Effector memory CD8-positive, alpha-beta T cell (primary cell): ENCODE results near the gene TMEM151A.
"Not testable (repeated sequence)": the region's sequence is repeated elsewhere in the genome, so short reads cannot be mapped to it uniquely, and the experiment has no call there.

Experiments used
- ATAC-seq: fragments of 150-1000 bp; cut with Tn5 transposase; replicated peaks from 2 replicates; pipeline ENCODE4 v1.10.0; 2021; ENCODE audit warnings: mild to moderate bottlenecking, moderate library complexity
- DNase-seq, 3 experiments: peaks; one replicate each; pipeline ENCODE4 v3.0.0; 2021
- H3K27ac Mint-ChIP-seq, 2 donors: one replicate each; pipeline ENCODE4 v1.8.0; 2022; ENCODE audit warnings: mild to moderate bottlenecking in 2 of 2, mixed read lengths in 2 of 2, moderate library complexity in 2 of 2
- H3K27me3 Mint-ChIP-seq, 2 donors: one replicate each; pipeline ENCODE4 v1.8.0; 2022; ENCODE audit warnings: mixed read lengths in 2 of 2
- H3K36me3 Mint-ChIP-seq: one replicate; pipeline ENCODE4 v1.8.0; 2022; ENCODE audit warnings: mild to moderate bottlenecking, moderate library complexity, mixed read lengths; ENCODE audit not compliant: insufficient read depth
- H3K4me1 Mint-ChIP-seq, 2 donors: one replicate each; pipeline ENCODE4 v1.8.0; 2022; ENCODE audit warnings: low read depth in 2 of 2, mixed read lengths in 2 of 2
- H3K4me3 Mint-ChIP-seq, 2 donors: one replicate each; pipeline ENCODE4 v1.8.0; 2022; ENCODE audit warnings: mild to moderate bottlenecking in 2 of 2, mixed read lengths in 2 of 2, moderate library complexity in 2 of 2
- H3K9me3 Mint-ChIP-seq, 2 donors: one replicate each; pipeline ENCODE4 v1.8.0; 2022; ENCODE audit warnings: mixed read lengths in 2 of 2
- total RNA-seq, 9 experiments: gene quantifications; one replicate each; lab custom pipeline; 2026; lab: John Stamatoyannopoulos, UW

TMEM151A gene
- 0 to 0.74 (median 0.13) reads per million in 9 experiments for total RNA-seq

DNA sequence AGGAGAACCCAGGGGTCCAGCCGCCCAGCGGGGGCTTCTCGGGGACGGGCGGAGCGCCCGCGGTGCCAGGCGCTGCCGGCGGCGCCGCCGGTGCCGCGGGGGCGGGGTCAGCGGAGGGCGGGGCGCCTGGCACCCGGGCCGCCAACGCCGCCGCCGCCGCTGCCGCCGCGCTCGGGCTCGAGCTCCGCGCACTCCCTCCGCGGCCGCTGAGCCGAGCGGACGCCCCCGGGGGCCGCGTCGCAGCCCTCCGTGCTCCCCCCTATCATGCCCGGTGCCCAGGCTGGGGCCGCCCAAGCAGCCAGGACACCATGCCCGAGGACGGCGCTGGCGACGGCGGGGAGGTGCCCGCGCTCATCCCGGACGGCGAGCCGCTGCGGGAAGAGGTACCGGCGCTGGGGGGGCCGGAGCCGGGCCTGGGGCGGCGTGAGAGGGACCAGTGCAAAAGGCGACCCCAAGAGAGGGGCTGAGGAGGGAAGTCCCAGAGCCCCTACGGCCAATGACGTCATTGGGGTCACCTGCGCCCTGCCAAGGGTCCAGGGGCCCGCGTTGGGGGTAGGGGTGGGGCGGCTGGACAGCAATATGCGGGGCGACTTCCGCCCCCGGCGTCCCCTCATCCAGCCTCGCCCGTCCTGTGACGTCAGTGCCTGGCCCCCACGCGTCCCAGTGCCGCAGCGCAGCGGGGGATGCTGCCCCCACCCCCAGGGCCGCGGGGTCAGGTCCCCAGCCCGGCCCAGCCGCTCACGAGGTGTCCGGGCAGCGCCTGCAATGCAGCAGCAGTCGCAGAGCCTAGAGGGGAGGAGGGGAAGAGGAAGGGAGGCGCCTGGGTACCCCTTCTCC lies at the start of gene TMEM151A:
Gene TMEM151A (plus strand): TSS at position 189 of the 837 bp plus-strand sequence. CDS start 120 bp downstream, at position 309.
- DNase-seq, result no peak

DNA sequence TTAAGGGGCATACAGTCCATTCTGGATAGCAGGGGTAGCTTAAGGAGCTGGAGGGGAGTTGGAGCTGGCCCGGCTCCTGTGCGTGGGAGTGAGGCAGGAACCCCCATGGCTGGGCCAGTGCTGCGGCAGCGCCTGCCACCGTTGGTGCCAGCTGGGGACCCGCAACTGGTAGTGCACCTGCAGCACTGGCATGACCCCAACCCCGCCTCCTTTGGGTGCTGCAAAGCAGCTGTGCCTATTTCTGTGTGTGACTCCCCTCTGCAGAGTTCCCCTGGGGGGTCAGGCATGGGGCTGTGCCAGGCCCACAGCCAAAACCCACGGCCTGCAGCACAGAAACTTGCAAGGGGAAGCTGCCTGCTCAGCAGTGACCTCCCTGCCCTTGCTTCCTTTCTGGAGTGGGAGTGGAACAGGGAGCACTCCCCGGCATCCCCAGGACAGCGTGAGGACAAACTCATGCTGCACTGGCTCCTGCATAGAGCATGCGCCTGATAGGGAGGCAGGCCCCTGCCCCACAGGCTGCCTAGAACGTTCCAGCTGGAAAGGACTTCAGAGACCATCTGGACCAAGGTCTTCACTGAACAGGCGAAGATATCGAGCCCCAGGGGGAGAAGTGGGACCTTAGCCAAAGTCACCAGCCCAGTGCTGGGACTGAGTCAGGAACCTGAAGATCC lies 49.5 kb upstream of the TMEM151A start:
- ATAC-seq (no peak), DNase-seq (no peak)
- H3K9me3 Mint-ChIP-seq, result no peaks in the 10 kb centered on the region
- H3K27me3 Mint-ChIP-seq, result no peaks in the 10 kb centered on the region
- peaks cover 6 to 8% of the 10 kb centered on the region in 2 donors for H3K4me1 Mint-ChIP-seq
- peaks cover 27% of the 10 kb centered on the region for H3K36me3 Mint-ChIP-seq
- peak overlapping the region in 1 of 2 donors; percentile 83 for H3K27ac Mint-ChIP-seq
- H3K4me3 Mint-ChIP-seq, result no peak overlapping the region

More for the DNA sequence above, at the start of gene TMEM151A:
- peaks cover 16% of the 10 kb centered on the region for H3K36me3 Mint-ChIP-seq
- peaks cover 16 to 36% of the 10 kb centered on the region in 2 donors for H3K27me3 Mint-ChIP-seq
- no peaks in the 10 kb centered on the region for H3K9me3 Mint-ChIP-seq
- H3K27ac Mint-ChIP-seq, result peak within 1 kb of the TSS in 1 of 2 donors; percentile 35
- H3K4me3 Mint-ChIP-seq, result peak within 1 kb of the TSS; percentile 87 to 89
- ATAC-seq, result no peak
- peaks cover 31 to 35% of the 10 kb centered on the region in 2 donors for H3K4me1 Mint-ChIP-seq

DNA sequence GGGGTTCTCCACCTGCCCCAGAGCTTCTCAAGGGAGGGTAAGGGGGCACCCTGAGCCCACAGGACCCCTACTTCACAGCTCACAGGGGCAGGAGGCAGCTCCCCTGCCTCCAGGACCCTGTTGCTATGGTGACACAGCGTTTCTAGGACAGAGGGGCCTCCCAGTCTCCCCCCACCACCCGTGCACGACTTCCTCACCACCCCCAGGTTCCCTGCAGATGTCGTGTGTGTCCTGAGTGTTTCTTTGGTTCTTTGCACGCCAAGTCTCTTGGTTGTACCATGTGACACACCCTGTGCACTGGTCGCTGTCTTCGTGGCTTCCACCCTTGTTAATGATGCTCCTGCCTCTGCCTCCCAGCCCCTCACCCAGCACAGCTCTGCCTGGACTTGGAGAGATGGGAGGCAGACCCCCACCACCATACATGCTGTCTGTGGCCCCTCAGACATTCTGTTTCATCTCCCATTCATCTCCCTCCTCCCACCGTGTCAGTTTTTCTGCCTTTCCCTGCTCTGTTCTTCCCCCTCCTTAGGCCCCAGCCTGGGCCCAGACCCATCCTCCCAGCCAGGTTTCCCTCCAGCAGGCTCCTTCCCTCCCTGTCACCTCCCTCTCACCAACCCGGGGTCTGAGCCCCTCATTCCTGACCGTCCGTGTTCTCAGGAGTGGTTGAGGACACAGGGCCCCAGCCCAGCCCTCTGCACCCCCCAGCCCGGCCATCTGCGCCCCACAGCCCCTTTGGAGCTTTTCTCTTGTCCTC lies 47.7 kb upstream of the TMEM151A start:
- Mint-ChIP-seq H3K27me3 (no peaks in the 10 kb centered on the region), H3K27ac (peak overlapping the region; percentile 41 to 51), H3K36me3 (peaks cover 29% of the 10 kb centered on the region), H3K4me1 (peaks cover 3% of the 10 kb centered on the region in 2 donors), H3K9me3 (no peaks in the 10 kb centered on the region), H3K4me3 (no peak overlapping the region)
- no peak for ATAC-seq
- DNase-seq, result no peak

DNA sequence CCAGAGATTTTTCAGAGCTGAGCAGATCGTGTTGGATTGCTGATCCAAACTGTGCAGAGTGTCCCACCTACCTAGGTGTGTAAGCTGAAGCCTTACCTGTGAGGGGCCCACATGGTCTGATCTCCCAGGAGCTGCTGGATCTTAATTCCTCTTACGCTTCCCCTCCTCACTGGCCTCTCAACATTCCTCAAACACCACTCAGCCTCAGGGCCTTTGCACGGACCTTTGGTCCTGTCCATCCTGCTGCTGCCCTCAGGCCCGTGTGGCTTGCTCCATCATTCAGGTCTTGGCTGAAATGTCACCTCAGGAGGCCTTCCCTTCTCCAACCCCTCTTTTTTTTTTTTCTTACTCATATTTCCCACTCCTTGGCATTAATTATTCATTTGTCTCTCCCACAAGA lies 44.4 kb upstream of the TMEM151A start:
- Mint-ChIP-seq H3K4me1 (peaks cover 3 to 8% of the 10 kb centered on the region in 2 donors), H3K27me3 (no peaks in the 10 kb centered on the region), H3K9me3 (no peaks in the 10 kb centered on the region), H3K4me3 (no peak overlapping the region), H3K36me3 (peaks cover 31% of the 10 kb centered on the region), H3K27ac (peak overlapping the region; percentile 79 to 91)
- ATAC-seq (no peak), DNase-seq (no peak)

DNA sequence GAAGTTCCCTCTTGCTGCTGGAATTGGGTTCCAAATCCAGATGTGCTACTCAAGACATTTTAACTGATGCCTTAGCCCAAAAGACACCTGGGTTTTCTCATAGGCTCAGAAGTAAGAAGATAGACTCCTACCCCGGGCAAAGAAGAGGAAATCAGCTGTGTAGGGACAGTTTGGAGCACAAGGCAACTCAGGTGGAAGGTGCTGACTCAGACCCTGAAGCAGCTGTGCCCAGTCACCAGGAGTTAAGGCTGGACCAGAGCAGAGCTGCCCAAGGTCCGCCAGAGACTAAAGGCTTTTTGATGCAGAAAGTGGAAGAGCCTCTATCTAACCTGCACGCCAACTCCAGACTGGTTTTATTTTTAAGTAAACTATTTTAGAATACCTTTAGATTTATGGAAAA lies 43.9 kb upstream of the TMEM151A start:
- H3K4me1 Mint-ChIP-seq, result peaks cover 3 to 8% of the 10 kb centered on the region in 2 donors
- no peak overlapping the region for H3K4me3 Mint-ChIP-seq
- no peaks in the 10 kb centered on the region for H3K27me3 Mint-ChIP-seq
- H3K9me3 Mint-ChIP-seq, result no peaks in the 10 kb centered on the region
- ATAC-seq, result no peak
- no peak for DNase-seq
- H3K27ac Mint-ChIP-seq, result peak overlapping the region in 1 of 2 donors; percentile 91
- H3K36me3 Mint-ChIP-seq, result peaks cover 32% of the 10 kb centered on the region

DNA sequence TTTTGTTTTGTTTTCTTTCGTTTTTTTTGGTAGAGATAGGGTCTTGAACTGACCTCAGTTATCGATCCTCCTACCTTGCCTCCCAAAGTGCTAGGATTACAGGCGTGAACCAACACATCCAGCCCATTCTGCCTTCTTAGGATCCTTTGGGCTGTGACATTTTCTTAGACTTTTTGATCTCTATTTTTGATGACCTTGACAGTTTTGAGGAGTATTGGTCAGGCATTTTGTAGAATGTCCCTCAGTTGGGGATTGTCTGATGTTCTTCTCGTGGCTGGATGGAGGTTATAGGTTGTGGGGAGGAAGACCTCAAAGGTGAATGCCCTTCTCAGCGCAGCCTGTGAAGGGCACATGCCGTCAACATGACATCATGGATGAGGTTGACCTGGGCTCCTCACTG lies 42.8 kb upstream of the TMEM151A start:
- no peaks in the 10 kb centered on the region for H3K9me3 Mint-ChIP-seq
- no peaks in the 10 kb centered on the region for H3K27me3 Mint-ChIP-seq
- H3K4me1 Mint-ChIP-seq, result peaks cover 2 to 5% of the 10 kb centered on the region in 2 donors
- peaks cover 39% of the 10 kb centered on the region for H3K36me3 Mint-ChIP-seq
- no peak for ATAC-seq
- peak overlapping the region in 1 of 2 donors; percentile 23 for H3K27ac Mint-ChIP-seq
- no peak for DNase-seq
- H3K4me3 Mint-ChIP-seq, result no peak overlapping the region

DNA sequence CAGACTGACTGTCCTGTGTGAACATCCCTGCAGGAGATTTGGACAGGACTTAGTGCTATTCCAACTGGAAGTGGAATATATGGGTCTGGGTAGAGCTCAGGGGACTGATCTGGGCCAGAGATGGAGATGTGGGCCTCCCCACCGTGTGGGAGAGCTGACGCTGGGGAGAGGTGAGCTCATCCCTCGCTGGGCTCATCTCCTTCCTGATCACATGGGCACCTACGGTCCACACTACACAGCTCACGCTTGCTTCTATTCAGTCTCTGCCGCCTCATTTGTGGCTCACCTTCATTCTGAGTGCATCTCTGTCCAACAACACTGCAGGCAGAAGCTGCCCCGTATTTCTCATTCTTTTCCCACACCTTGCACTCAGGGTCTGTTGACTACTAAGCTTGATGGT lies 39.9 kb upstream of the TMEM151A start:
- Mint-ChIP-seq H3K4me3 (no peak overlapping the region), H3K4me1 (peaks cover 8 to 13% of the 10 kb centered on the region in 2 donors), H3K27me3 (no peaks in the 10 kb centered on the region), H3K9me3 (no peaks in the 10 kb centered on the region), H3K27ac (peak overlapping the region; percentile 68 to 91), H3K36me3 (peaks cover 41% of the 10 kb centered on the region)
- DNase-seq (no peak), ATAC-seq (no peak)

DNA sequence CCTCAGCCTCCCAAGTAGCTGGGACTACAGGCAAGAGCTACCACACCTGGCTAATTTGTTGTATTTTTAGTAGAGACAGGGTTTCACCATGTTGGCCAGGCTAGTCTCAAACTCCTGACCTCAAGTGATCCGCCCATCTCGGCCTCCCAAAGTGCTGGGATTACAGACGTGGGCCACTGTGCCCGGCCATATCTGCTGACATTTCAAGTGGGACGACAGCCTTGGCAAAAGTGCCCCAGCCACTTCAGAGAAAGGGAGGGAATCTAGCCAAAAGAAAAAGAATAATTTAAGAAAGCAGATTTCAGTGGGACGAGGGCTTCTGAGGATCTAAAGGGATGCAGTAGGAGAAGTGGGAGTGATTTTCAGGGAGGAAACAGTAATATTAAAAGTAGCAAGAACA lies 38.6 kb upstream of the TMEM151A start:
- Mint-ChIP-seq H3K4me3 (peak overlapping the region in 1 of 2 donors; percentile 41), H3K27ac (peak overlapping the region; percentile 68 to 91), H3K36me3 (peaks cover 50% of the 10 kb centered on the region), H3K4me1 (peaks cover 10 to 16% of the 10 kb centered on the region in 2 donors)
- DNase-seq, ATAC-seq, H3K27me3 Mint-ChIP-seq, H3K9me3 Mint-ChIP-seq: not testable (repeated sequence)

DNA sequence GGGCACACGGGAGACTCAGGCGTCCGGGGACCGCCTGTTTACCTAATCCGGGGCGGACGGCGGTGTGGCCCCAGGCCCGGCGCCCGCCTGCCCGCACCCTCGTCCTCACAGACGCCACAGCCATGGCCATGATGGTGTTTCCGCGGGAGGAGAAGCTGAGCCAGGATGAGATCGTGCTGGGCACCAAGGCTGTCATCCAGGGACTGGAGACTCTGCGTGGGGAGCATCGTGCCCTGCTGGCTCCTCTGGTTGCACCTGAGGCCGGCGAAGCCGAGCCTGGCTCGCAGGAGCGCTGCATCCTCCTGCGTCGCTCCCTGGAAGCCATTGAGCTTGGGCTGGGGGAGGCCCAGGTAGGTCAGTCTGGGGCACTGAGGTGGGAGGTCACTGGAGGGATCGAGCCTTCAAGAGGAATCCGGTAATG lies 33.2 kb upstream of the TMEM151A start:
- ATAC-seq, result no peak
- H3K27ac Mint-ChIP-seq, result peak overlapping the region; percentile 92 to 97
- no peaks in the 10 kb centered on the region for H3K27me3 Mint-ChIP-seq
- H3K36me3 Mint-ChIP-seq, result peaks cover 67% of the 10 kb centered on the region
- DNase-seq, result no peak
- H3K4me1 Mint-ChIP-seq, result peaks cover 24 to 25% of the 10 kb centered on the region in 2 donors
- H3K9me3 Mint-ChIP-seq, result no peaks in the 10 kb centered on the region
- H3K4me3 Mint-ChIP-seq, result peak overlapping the region; percentile 83 to 86

DNA sequence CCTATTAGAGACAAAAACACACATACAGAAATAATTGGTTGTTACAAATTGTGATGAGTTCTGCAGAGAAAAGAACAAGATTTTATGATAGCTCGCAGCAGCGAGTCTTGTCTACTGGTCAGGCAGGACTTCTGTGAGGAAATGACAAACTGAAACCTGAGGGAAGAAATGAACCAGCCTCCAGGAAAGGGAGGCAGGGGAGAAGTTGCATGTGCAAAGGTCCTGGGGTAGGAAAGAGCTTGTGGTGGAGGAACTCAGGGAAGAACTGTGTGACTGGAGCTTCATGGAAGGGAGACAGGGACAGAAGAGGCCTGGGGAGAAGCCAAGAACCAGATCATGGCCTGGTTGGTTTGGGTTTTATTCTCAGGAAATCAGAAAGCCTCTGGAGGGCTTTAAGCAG lies 32.5 kb upstream of the TMEM151A start:
- Mint-ChIP-seq H3K4me3 (peak overlapping the region; percentile 21 to 83), H3K4me1 (peaks cover 24 to 25% of the 10 kb centered on the region in 2 donors), H3K36me3 (peaks cover 65% of the 10 kb centered on the region), H3K27ac (peak overlapping the region; percentile 92 to 97), H3K27me3 (no peaks in the 10 kb centered on the region), H3K9me3 (no peaks in the 10 kb centered on the region)
- DNase-seq (no peak), ATAC-seq (no peak)

DNA sequence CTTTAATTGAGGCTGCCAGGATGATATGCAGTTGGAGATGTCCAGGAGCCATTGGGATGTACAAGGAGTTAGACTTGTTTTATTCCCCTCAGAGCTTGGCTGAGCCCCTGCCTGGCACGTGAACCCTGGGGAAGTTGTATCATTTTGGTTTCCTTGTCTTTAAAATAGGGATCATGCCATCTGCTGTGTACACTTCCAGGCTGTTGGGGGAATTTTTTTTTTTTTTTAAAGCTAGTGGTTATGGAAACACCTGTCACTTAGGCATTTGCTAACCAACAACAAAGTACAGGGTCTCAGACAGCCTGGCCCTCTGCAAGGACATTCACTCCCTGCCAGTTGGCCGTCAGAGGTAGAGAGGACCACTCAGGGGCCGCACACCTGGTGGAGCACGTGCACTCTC lies 31.7 kb upstream of the TMEM151A start:
- peak overlapping the region in 1 of 2 donors; percentile 97 for H3K27ac Mint-ChIP-seq
- H3K4me3 Mint-ChIP-seq, result no peak overlapping the region
- no peaks in the 10 kb centered on the region for H3K9me3 Mint-ChIP-seq
- H3K4me1 Mint-ChIP-seq, result peaks cover 24 to 25% of the 10 kb centered on the region in 2 donors
- H3K27me3 Mint-ChIP-seq, result no peaks in the 10 kb centered on the region
- H3K36me3 Mint-ChIP-seq, result peaks cover 70% of the 10 kb centered on the region
- ATAC-seq, result no peak
- no peak for DNase-seq

DNA sequence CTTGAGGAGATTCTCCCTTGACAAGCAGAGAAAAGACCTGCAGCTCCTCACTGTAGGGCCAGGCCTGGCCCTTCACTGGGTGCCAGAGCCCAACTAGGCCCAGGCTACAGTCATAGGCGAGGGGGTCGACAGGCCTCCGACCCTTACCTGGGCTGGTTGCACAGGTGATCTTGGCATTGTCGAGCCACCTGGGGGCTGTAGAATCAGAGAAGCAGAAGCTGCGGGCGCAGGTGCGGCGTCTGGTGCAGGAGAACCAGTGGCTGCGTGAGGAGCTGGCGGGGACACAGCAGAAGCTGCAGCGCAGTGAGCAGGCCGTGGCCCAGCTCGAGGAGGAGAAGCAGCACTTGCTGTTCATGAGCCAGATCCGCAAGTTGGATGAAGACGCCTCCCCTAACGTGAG lies 30.1 kb upstream of the TMEM151A start:
- H3K27me3 Mint-ChIP-seq, result no peaks in the 10 kb centered on the region
- H3K4me1 Mint-ChIP-seq, result peaks cover 18 to 20% of the 10 kb centered on the region in 2 donors
- H3K9me3 Mint-ChIP-seq, result no peaks in the 10 kb centered on the region
- no peak overlapping the region for H3K4me3 Mint-ChIP-seq
- no peak for DNase-seq
- peak overlapping the region in 1 of 2 donors; percentile 78 for H3K27ac Mint-ChIP-seq
- peaks cover 68% of the 10 kb centered on the region for H3K36me3 Mint-ChIP-seq
- ATAC-seq, result no peak

DNA sequence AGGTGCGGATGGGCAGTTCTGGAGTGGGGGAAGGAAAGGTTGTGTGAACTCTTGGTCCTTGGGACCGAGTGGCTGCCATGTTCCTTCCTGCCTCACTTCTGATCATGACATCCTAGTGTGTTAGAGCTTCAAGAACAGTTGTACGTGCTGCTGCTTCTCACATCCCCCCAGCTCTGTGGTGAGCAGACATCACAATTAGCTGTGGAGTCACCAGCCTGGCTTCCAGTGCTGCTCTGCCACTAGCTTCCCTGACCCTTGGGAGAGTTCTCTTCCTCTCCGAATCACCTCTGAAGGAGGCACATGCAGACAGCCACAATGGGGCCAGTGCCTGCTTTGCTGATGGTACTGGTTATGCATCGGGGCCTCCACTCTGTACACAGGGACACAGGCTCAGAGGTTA lies 29.5 kb upstream of the TMEM151A start:
- Mint-ChIP-seq H3K9me3 (no peaks in the 10 kb centered on the region), H3K36me3 (peaks cover 67% of the 10 kb centered on the region), H3K4me3 (no peak overlapping the region), H3K27me3 (no peaks in the 10 kb centered on the region), H3K4me1 (peaks cover 18 to 19% of the 10 kb centered on the region in 2 donors), H3K27ac (no peak overlapping the region)
- DNase-seq (no peak), ATAC-seq (no peak)
